Hepatocyte (in vitro differentiated cells): ENCODE results near the gene NPAS2. TPM values are rescaled to one million over a fixed set of nuclear protein-coding genes. Genes with fewer than 3 reads are reported as not detected.

Experiments used
- DNase-seq: peaks from one replicate; pipeline ENCODE4 v3.0.0-alpha.2; 2016; ENCODE audit warnings: low spot score
- H2AFZ ChIP-seq: fragments of 200-600 bp; sonication (generic); 2 replicates; pipeline ENCODE4 v1.6.0; 2016; ENCODE audit warnings: antibody characterized with exemption, mild to moderate bottlenecking
- H3K27ac ChIP-seq: fragments of 200-600 bp; sonication (generic); 2 replicates; pipeline ENCODE4 v1.5.1; 2016; ENCODE audit warnings: mild to moderate bottlenecking
- H3K27me3 ChIP-seq: fragments of 200-600 bp; sonication (generic); 2 replicates; pipeline ENCODE4 v1.6.1; 2016
- H3K36me3 ChIP-seq: fragments of 200-600 bp; sonication (generic); replicated peaks from 2 replicates; pipeline ENCODE4 v1.5.1; 2016; ENCODE audit warnings: low read depth; ENCODE audit not compliant: insufficient read depth
- H3K4me1 ChIP-seq: fragments of 200-600 bp; sonication (generic); 2 replicates; pipeline ENCODE4 v1.5.1; 2016; ENCODE audit warnings: mild to moderate bottlenecking, moderate library complexity; ENCODE audit not compliant: insufficient read depth
- H3K4me2 ChIP-seq: fragments of 200-600 bp; sonication (generic); 2 replicates; pipeline ENCODE4 v1.6.0; 2016
- H3K4me3 ChIP-seq: fragments of 200-600 bp; sonication (generic); 2 replicates; pipeline ENCODE4 v1.5.1; 2016; ENCODE audit warnings: mild to moderate bottlenecking
- H3K79me2 ChIP-seq: fragments of 200-600 bp; sonication (generic); 2 replicates; pipeline ENCODE4 v1.6.0; 2017; ENCODE audit warnings: mild to moderate bottlenecking
- H3K9me2 ChIP-seq: fragments of 200-600 bp; sonication (generic); replicated peaks from 2 replicates; pipeline ENCODE4 v1.6.0; 2017; ENCODE audit warnings: mild to moderate bottlenecking; ENCODE audit not compliant: insufficient read depth
- H3K9me3 ChIP-seq: fragments of 200-600 bp; sonication (generic); 2 replicates; pipeline ENCODE4 v1.5.1; 2016; ENCODE audit warnings: low read depth, mild to moderate bottlenecking
- H4K20me1 ChIP-seq: fragments of 200-600 bp; sonication (generic); 2 replicates; pipeline ENCODE4 v1.6.0; 2016; ENCODE audit warnings: mild to moderate bottlenecking; ENCODE audit not compliant: insufficient read depth, poor library complexity, severe bottlenecking
- CTCF ChIP-seq: fragments of 200-600 bp; sonication (generic); IDR thresholded peaks from 2 replicates; pipeline ENCODE4 v1.5.1; 2016; ENCODE audit warnings: antibody characterized with exemption, mild to moderate bottlenecking; ENCODE audit not compliant: poor library complexity
- EZH2 ChIP-seq: fragments of 200-600 bp; sonication (generic); IDR thresholded peaks from 2 replicates; pipeline ENCODE4 v1.6.1; 2016; ENCODE audit warnings: antibody characterized with exemption, mild to moderate bottlenecking, borderline replicate concordance
- EZH2phosphoT487 ChIP-seq: fragments of 200-600 bp; sonication (generic); IDR thresholded peaks from one replicate; pipeline ENCODE4 v1.6.1; 2018; ENCODE audit warnings: antibody characterized with exemption, mild to moderate bottlenecking, low read depth, moderate library complexity; ENCODE audit not compliant: unreplicated experiment, severe bottlenecking
- WGBS: methylation state at CpG from one replicate; pipeline ENCODE4 v1.1.6; 2016; ENCODE audit warnings: low lambda C conversion rate; ENCODE audit errors: missing lambda C conversion rate; 5-methylcytosine and 5-hydroxymethylcytosine counted together
- polyA plus RNA-seq: library from polyadenylated mRNA; unstranded; fragments of >200 nt; fragmentation: Nextera tagmentation; extraction: Ambion mirVana; gene quantifications from 2 replicates; pipeline ENCODE4 v1.2.1, GENCODE V29; 2016
- total RNA-seq: library from RNA; depleted of rRNA; stranded (reverse); fragments of >200 nt; gene quantifications from 2 replicates; pipeline ENCODE4 v1.2.3, GENCODE V29; 2014

The NPAS2 gene
- total and polyA plus RNA-seq, 2 experiments from 2014 or later, result 7.7 to 16.8 TPM

- H3K36me3 ChIP-seq, result no peaks in the 10 kb centered on the region
- no peak overlapping the region for H3K4me3 ChIP-seq
- no peak overlapping the region for H3K4me2 ChIP-seq
- no peak overlapping the region for H3K27ac ChIP-seq
- no peaks in the 10 kb centered on the region for H3K79me2 ChIP-seq
- DNase-seq, result no peak
- no peaks in the 10 kb centered on the region for H3K27me3 ChIP-seq
- peaks cover 12% of the 10 kb centered on the region for H3K4me1 ChIP-seq
- H4K20me1 ChIP-seq, result no peaks in the 10 kb centered on the region
- no peaks in the 10 kb centered on the region for H3K9me3 ChIP-seq
- no peak overlapping the region for H2AFZ ChIP-seq
- WGBS, result 90% methylated on average over 5 of the region's 5 CpGs
- no peaks in the 10 kb centered on the region for H3K9me2 ChIP-seq
- TF ChIP-seq EZH2, result no peak
Measured at GRCh38 chr2:100907832-100908231, 87.9 kb downstream of the NPAS2 start.

- 58% methylated on average over 10 of the region's 10 CpGs for WGBS
- H3K9me2 ChIP-seq, result no peaks in the 10 kb centered on the region
- no peaks in the 10 kb centered on the region for H3K36me3 ChIP-seq
- no peaks in the 10 kb centered on the region for H3K27me3 ChIP-seq
- H3K27ac ChIP-seq, result peak overlapping the region; percentile 51
- H4K20me1 ChIP-seq, result no peaks in the 10 kb centered on the region
- no peak overlapping the region for H3K4me3 ChIP-seq
- H3K4me2 ChIP-seq, result peak overlapping the region; percentile 15
- TF ChIP-seq EZH2phosphoT487, result no peak
- no peak for TF ChIP-seq CTCF
- TF ChIP-seq EZH2, result no peak
- no peaks in the 10 kb centered on the region for H3K9me3 ChIP-seq
- no peaks in the 10 kb centered on the region for H3K79me2 ChIP-seq
- no peak for DNase-seq
- H2AFZ ChIP-seq, result no peak overlapping the region
- no peaks in the 10 kb centered on the region for H3K4me1 ChIP-seq
Measured at GRCh38 chr2:100909534-100910081, 89.7 kb downstream of the NPAS2 start.

GRCh38 chr2:100910111-100910510 is 90.2 kb downstream of the NPAS2 start:
- H3K79me2 ChIP-seq, result no peaks in the 10 kb centered on the region
- no peaks in the 10 kb centered on the region for H3K9me2 ChIP-seq
- no peaks in the 10 kb centered on the region for H3K4me1 ChIP-seq
- no peaks in the 10 kb centered on the region for H3K9me3 ChIP-seq
- no peaks in the 10 kb centered on the region for H3K36me3 ChIP-seq
- WGBS, result 83% methylated on average over 3 of the region's 3 CpGs
- no peak for DNase-seq
- no peak overlapping the region for H3K4me3 ChIP-seq
- no peaks in the 10 kb centered on the region for H4K20me1 ChIP-seq
- no peak for TF ChIP-seq EZH2phosphoT487
- H3K27me3 ChIP-seq, result no peaks in the 10 kb centered on the region
- no peak overlapping the region for H2AFZ ChIP-seq
- peak overlapping the region; percentile 15 for H3K4me2 ChIP-seq
- peak overlapping the region; percentile 51 for H3K27ac ChIP-seq

- Histone ChIP-seq H4K20me1 (no peaks in the 10 kb centered on the region), H3K4me3 (no peak overlapping the region), H3K27ac (no peak overlapping the region), H2AFZ (no peak overlapping the region), H3K36me3 (no peaks in the 10 kb centered on the region), H3K9me2 (no peaks in the 10 kb centered on the region), H3K79me2 (no peaks in the 10 kb centered on the region), H3K4me2 (no peak overlapping the region), H3K9me3 (no peaks in the 10 kb centered on the region), H3K4me1 (peaks cover 5% of the 10 kb centered on the region), H3K27me3 (no peaks in the 10 kb centered on the region)
- no peak for TF ChIP-seq EZH2phosphoT487
- peak; percentile 16 for TF ChIP-seq CTCF
- 46% methylated on average over 15 of the region's 16 CpGs for WGBS
- DNase-seq, result no peak
Measured at GRCh38 chr2:100919316-100919715, 99.4 kb downstream of the NPAS2 start.
